HUES6 (cell line): Measurements from ENCODE around the gene PSMF1.

Experiments used
- H3K27ac ChIP-seq: 2 replicates; pipeline ENCODE4 v1.7.0; 2013; ENCODE audit warnings: low read depth, mild to moderate bottlenecking, low read length, inconsistent platforms
- H3K27me3 ChIP-seq: 2 replicates; pipeline ENCODE4 v1.6.1; 2013; ENCODE audit warnings: low read length; ENCODE audit not compliant: control insufficient read depth, insufficient read depth
- H3K36me3 ChIP-seq: 2 replicates; pipeline ENCODE4 v1.6.1; 2013; ENCODE audit warnings: low read length; ENCODE audit not compliant: control insufficient read depth, insufficient read depth
- H3K4me1 ChIP-seq: 2 replicates; pipeline ENCODE4 v1.6.1; 2013; ENCODE audit warnings: low read length; ENCODE audit not compliant: control insufficient read depth, insufficient read depth
- H3K4me3 ChIP-seq: 2 replicates; pipeline ENCODE4 v1.5.1; 2013; ENCODE audit warnings: low read depth, low read length
- H3K9ac ChIP-seq: one replicate; pipeline ENCODE4 v1.6.1; 2013; ENCODE audit warnings: mild to moderate bottlenecking, low read length
- H3K9me3 ChIP-seq: 2 replicates; pipeline ENCODE4 v1.6.1; 2013; ENCODE audit warnings: low read depth, low read length; ENCODE audit not compliant: control insufficient read depth, insufficient read depth

PSMF1 gene

DNA sequence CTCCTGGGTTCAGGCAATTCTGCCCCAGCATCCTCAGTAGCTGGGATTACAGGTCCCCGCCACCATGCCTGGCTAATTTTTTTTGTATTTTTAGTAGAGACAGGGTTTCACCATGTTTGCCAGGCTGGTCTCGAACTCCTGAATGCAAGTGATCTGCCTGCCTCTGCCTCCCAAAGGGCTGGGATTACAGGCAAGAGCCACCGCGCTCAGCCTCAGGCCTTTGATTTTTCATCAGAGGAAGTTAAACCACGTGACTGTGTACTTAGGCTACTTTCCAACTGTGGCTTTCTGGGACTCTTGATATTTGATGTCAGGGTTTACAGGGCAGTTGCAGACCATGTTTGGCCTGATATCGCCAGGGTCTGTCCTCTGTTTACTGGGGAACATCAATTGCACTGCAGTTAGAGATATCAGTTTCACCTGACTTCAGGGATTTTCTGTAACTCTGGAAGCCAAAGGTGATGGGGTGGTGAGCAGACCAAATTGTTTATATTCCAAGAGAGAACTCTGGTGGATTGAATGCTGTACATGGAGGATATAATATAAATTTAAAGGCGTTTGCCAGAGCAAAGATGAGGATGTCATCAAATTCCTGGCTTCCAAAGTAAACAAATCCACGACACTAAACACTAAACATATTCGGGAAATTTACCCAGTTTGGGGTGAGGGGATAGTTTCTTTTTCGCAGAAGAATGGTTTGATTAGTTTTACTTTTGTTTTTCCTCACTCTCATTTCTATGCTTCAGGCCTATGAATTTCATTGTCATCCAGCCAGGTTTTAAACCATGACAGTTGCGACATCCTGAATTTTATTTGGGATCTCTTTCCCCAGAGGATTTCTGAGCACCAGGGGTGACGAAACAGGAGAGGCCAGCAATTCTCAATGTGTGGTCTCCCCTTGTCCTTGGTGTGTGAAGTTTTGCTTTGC is 4.2 kb downstream of the PSMF1 start:
- Histone ChIP-seq H3K4me3 (no peak overlapping the region), H3K27ac (no peak overlapping the region), H3K9me3 (no peaks in the 10 kb centered on the region), H3K27me3 (no peaks in the 10 kb centered on the region), H3K36me3 (peaks cover 44% of the 10 kb centered on the region), H3K4me1 (peaks cover 9% of the 10 kb centered on the region; the same call in 1 of the 2 replicates), H3K9ac (no peak overlapping the region)

DNA sequence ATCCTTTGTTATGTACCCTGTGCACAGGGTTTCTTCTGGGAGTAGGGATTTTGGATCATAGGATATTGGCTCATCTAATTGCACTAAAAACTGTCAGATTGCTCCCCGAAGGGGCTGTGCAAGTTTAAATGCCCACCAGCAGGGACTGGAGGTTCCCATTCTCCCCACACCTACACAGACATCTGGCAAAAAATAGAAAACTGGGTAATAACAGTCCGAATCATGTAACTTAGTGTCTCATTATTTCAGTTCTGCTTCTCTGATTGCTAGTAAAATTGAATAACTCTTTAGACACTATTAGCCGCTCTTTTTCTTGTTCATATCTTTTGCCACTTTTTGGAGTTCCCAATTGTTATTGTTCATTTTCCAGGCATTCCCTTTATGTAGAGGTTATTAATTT is 5.3 kb downstream of the PSMF1 start:
- Histone ChIP-seq H3K9me3 (no peaks in the 10 kb centered on the region), H3K27me3 (no peaks in the 10 kb centered on the region), H3K4me1 (peaks cover 5% of the 10 kb centered on the region; the same call in 1 of the 2 replicates), H3K27ac (no peak overlapping the region), H3K36me3 (peaks cover 53% of the 10 kb centered on the region), H3K9ac (no peak overlapping the region), H3K4me3 (no peak overlapping the region)

DNA sequence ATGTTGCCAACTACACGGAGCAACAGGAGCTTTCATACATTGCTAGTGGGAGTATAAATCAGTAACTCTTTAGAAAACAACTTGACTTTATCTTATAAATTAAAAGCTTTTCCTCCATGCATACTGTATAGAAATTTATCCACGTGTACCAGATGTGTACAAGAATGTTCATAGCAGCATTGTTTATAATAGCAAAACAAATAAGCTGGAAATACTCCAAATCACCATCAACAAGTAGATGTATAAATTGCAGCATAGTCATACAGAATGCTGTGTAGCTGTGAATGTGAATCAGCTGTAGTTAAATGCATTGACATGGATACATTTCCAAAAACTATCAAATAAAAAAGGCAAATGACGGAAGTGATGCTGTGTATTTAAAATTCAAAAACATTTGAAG is 6.0 kb downstream of the PSMF1 start:
- Histone ChIP-seq H3K27me3 (no peaks in the 10 kb centered on the region), H3K27ac (no peak overlapping the region), H3K36me3 (peaks cover 58% of the 10 kb centered on the region), H3K4me1 (peaks cover 3% of the 10 kb centered on the region; the same call in 1 of the 2 replicates), H3K9ac (no peak overlapping the region), H3K9me3 (no peaks in the 10 kb centered on the region), H3K4me3 (no peak overlapping the region)

DNA sequence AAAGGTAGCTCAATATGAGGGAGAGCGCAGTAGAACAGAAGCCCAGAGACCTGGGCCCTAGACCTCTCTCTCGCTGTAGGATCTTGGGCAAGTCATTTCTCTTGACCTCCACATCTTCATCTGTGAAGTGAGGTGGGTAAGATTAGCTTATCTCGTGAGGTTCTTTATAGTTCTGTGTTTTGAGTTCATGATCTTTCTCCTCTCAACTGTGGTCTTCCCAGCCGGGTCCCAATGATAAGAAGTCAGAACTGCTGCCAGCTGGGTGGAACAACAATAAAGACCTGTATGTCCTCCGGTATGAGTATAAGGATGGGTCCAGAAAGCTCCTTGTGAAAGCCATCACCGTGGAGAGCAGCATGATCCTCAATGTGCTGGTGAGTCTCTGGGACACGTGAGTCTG is 6.9 kb downstream of the PSMF1 start:
- no peaks in the 10 kb centered on the region for H3K27me3 ChIP-seq
- H3K9ac ChIP-seq, result no peak overlapping the region
- no peak overlapping the region for H3K4me3 ChIP-seq
- peaks cover 63% of the 10 kb centered on the region for H3K36me3 ChIP-seq
- H3K27ac ChIP-seq, result no peak overlapping the region
- no peaks in the 10 kb centered on the region for H3K4me1 ChIP-seq
- H3K9me3 ChIP-seq, result no peaks in the 10 kb centered on the region

DNA sequence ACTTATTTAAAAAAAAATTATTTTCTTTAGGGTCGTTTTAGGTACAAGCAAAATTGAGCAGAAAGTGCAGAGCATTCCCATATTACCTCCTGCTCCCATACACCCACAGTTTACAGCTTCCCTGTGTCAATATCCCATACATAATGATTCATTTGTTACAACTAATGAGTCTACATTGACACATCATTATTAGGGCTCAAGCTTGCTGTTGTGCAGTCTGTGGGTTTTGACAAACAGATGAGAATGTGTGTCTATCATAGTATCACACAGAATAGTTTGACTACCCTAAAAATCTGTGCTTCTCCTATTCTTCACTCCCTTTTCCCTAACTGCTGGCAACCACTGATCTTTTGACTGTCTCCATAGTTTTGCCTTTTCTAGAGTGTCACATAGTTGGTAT is 9.4 kb downstream of the PSMF1 start:
- Histone ChIP-seq H3K27me3 (no peaks in the 10 kb centered on the region), H3K27ac (no peak overlapping the region), H3K9ac (no peak overlapping the region), H3K36me3 (peaks cover 79% of the 10 kb centered on the region), H3K4me3 (no peak overlapping the region), H3K9me3 (no peaks in the 10 kb centered on the region), H3K4me1 (no peaks in the 10 kb centered on the region)

DNA sequence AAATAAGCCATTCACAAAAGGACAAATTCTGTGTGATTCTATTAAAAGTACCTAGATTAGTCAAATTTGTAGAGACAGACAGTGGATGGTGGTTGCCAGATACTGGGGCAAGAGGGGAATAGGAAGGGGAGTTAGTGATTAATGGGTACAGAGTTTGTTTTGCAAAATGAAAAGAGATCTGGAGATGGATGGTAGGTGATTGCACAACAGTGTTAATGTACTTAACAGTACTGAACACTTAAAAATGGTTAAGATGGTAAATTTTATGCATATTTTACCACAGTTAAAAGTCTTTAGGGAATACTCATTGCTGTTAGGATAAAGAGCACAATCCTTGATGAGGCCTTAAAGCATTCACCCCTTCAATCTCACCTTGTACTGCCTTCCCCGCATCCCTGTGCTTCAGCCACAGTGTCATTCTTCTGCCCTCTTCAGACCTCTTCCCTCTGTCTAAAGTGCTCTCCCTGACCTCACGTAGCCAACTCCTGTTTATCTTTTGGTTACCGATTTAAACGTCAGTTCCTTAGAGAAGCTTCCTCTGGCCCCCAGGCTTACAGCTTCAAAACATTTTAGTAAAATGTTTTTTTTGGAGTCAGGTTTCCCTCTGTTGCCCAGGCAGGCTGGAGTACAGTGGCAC is 11.8 kb downstream of the PSMF1 start:
- Histone ChIP-seq H3K27me3 (no peaks in the 10 kb centered on the region), H3K9me3 (no peaks in the 10 kb centered on the region), H3K4me3 (no peak overlapping the region), H3K27ac (no peak overlapping the region), H3K4me1 (no peaks in the 10 kb centered on the region), H3K36me3 (peaks cover 84% of the 10 kb centered on the region), H3K9ac (no peak overlapping the region)

DNA sequence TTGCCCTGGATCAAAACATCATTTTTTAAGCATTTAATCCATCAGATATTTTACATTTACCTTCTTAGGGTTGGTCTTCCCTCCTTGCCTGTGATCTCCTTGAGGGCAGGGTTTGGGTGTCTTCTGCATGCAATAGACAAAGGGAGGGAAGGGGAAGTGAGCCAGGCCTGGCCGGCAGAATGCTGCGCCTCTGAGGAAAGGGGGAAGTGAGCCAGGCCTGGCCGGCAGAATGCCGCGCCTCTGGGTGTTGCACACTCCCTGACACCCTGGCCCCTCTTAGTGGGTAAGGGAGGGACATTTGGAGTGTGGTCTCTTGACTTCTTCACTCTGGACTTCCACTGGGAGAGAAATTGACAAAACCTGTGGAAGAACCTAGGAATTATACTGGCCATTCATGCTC is 12.4 kb downstream of the PSMF1 start:
- Histone ChIP-seq H3K36me3 (peaks cover 84% of the 10 kb centered on the region), H3K9me3 (no peaks in the 10 kb centered on the region), H3K4me3 (no peak overlapping the region)

DNA sequence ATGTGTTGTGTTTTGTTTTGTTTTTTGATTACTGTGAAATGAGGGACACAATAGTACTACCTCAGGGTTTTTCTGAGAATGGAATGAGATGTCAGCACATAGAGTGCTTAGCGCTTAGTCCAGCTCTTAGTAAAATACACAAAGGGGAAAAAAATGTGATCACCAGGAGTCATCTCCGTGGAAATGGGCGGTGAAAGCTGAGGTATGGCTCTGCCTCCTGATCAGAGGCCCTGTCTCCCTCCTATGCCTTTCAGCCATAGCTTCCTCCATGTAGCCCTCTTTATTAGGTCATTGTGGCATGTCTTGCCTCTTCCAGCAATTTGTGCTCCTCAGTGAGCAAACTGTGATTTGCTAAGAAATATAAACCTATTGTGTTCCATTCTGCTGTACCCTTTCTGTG is 13.0 kb downstream of the PSMF1 start:
- H3K4me1 ChIP-seq, result no peaks in the 10 kb centered on the region
- H3K9ac ChIP-seq, result no peak overlapping the region
- no peaks in the 10 kb centered on the region for H3K27me3 ChIP-seq
- H3K27ac ChIP-seq, result no peak overlapping the region
- H3K4me3 ChIP-seq, result no peak overlapping the region
- H3K36me3 ChIP-seq, result peaks cover 84% of the 10 kb centered on the region
- no peaks in the 10 kb centered on the region for H3K9me3 ChIP-seq

More for the DNA sequence above, 12.4 kb downstream of the PSMF1 start:
- Histone ChIP-seq H3K27me3 (no peaks in the 10 kb centered on the region), H3K27ac (no peak overlapping the region), H3K9ac (no peak overlapping the region), H3K4me1 (no peaks in the 10 kb centered on the region)

GRCh38 chr20:1134355-1134754 is 16.0 kb downstream of the PSMF1 start:
- H3K4me3 ChIP-seq, result no peak overlapping the region
- no peak overlapping the region for H3K27ac ChIP-seq
- no peaks in the 10 kb centered on the region for H3K4me1 ChIP-seq
- H3K27me3 ChIP-seq, result no peaks in the 10 kb centered on the region
- no peak overlapping the region for H3K9ac ChIP-seq
- H3K9me3 ChIP-seq, result no peaks in the 10 kb centered on the region
- H3K36me3 ChIP-seq, result peaks cover 84% of the 10 kb centered on the region

DNA sequence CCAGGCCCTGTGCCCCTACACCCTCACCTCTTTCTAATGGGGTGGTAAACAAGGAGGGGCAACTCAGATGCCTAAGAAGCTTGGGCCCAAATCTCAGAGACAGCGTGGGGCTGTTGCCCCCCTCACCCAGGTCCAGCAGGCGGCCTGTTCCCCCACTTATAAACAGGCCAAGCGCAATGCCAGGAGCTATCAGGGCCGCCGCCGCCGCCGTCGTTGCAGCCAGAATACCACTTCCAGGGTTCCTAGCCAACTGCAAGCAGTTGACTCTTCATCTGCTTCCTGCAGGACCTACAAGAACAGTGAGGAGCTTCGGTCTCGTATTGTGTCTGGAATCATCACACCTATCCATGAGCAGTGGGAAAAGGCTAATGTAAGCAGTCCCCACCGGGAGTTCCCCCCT is 16.4 kb downstream of the PSMF1 start:
- Histone ChIP-seq H3K27me3 (no peaks in the 10 kb centered on the region), H3K4me3 (no peak overlapping the region), H3K9me3 (no peaks in the 10 kb centered on the region), H3K4me1 (no peaks in the 10 kb centered on the region), H3K36me3 (peaks cover 81% of the 10 kb centered on the region), H3K27ac (no peak overlapping the region), H3K9ac (no peak overlapping the region)

- Histone ChIP-seq H3K9ac (no peak overlapping the region), H3K36me3 (peaks cover 80% of the 10 kb centered on the region), H3K4me1 (no peaks in the 10 kb centered on the region), H3K4me3 (no peak overlapping the region), H3K9me3 (no peaks in the 10 kb centered on the region), H3K27me3 (no peaks in the 10 kb centered on the region), H3K27ac (no peak overlapping the region)
Measured at GRCh38 chr20:1137236-1137635, 18.8 kb downstream of the PSMF1 start.
